OCI-LY1 (cell line): Measurements from ENCODE around the gene RARRES2.

Experiments used
- CTCF ChIP-seq: fragments of 200-600 bp; sonication (generic), shearing (Covaris generic); IDR thresholded peaks from 2 replicates; pipeline ENCODE4 v1.5.1; 2017; ENCODE audit warnings: mild to moderate bottlenecking, antibody characterized with exemption, low read length, moderate library complexity, mixed read lengths
- EZH2 ChIP-seq: fragments of 200-600 bp; sonication (generic), shearing (Covaris generic); IDR thresholded peaks from 2 replicates; pipeline ENCODE4 v1.8.0; 2017; ENCODE audit warnings: borderline replicate concordance, mixed run types, mild to moderate bottlenecking, antibody characterized with exemption, low read length, moderate library complexity, mixed read lengths

DNA sequence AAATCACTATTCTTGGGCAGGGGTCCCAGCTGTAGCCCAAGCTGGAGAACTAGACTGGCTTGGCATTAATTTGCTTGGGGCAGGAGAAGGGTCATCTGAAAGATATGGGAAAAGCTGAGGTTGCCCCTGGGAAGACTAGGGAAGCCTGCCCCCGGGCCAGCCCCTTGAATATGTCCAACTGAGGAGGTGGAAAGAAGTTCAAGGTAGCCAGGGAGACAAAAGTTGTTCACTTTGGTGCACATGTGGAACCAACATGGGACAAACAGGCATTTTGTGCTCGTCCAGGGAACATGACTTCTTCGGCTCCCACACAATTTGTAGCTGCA lies 19.7 kb downstream of the RARRES2 start:
- TF ChIP-seq EZH2 (no peak), CTCF (no peak)
